ENCODE measurements around the gene CD200R1L. TPM values are rescaled to one million over a fixed set of nuclear protein-coding genes. Genes with fewer than 3 reads are reported as not detected.

Gene CD200R1L
- total RNA-seq, 1 experiment from 2014 or later, result not detected

GRCh38 chr3:112773864-112774263 lies 72.8 kb downstream of the CD200R1L start:
- POLR2A ChIA-PET, result interaction anchor here (0.6 to 2.0 kb wide), 7 partner anchors 13 to 212 kb away, joined by 3 to 9 read pairs (median 6); partner anchors contain the start of genes ATG3 and SLC35A5
- CTCF ChIA-PET, result interaction anchor here (0.6 to 1.4 kb wide), 6 partner anchors 28 to 803 kb away, joined by 3 to 7 read pairs (median 4); no protein-coding TSS in a partner anchor
- no TSS peak for BruUV-seq (replicated peaks)
- H3K4me3 Mint-ChIP-seq (ENCODE audit: unreplicated experiment), result no peak overlapping the region
- no peaks in the 10 kb centered on the region for H3K9me3 Mint-ChIP-seq (ENCODE audit: unreplicated experiment)
- H3K4me1 Mint-ChIP-seq (ENCODE audit: insufficient read depth, unreplicated experiment), result peaks cover 27% of the 10 kb centered on the region
- no peaks in the 10 kb centered on the region for H3K36me3 Mint-ChIP-seq (ENCODE audit: insufficient read depth, unreplicated experiment)
- no peak for TF ChIP-seq CTCF (IDR thresholded peaks at IDR 0.05; ENCODE audit: unreplicated experiment)
- peak; percentile 81 for DNase-seq (ENCODE audit: unreplicated experiment)
- intact Hi-C loops (cut with micrococcal nuclease), result no loop called here
- no peaks in the 10 kb centered on the region for H3K27me3 Mint-ChIP-seq (ENCODE audit: insufficient read depth, unreplicated experiment)
- H3K27ac Mint-ChIP-seq (ENCODE audit: low read depth, unreplicated experiment), result peak overlapping the region; percentile 76

DNA sequence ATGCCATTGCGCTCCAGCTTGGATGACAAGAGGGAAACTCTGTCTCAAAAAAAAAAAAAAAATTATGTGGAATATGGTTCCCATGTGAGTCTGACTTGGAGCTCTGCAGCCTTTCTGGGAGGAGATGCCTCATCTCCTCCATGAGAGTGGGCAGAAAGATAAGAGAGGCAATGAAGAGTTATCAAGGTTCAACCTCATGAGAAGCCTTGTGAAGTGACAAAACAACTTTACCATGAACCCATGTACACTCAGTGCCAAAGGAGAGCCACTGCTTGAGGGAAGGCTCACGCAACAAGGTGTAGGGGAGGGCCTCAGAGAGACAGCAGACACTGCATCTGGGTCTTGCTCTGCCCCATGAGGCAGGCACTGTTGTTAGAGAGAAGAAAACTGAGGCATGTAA lies 75.7 kb downstream of the CD200R1L start:
- H3K4me1 Mint-ChIP-seq (ENCODE audit: insufficient read depth, unreplicated experiment), result peaks cover 12% of the 10 kb centered on the region
- intact Hi-C loops (cut with micrococcal nuclease), result no loop called here
- no peaks in the 10 kb centered on the region for H3K27me3 Mint-ChIP-seq (ENCODE audit: insufficient read depth, unreplicated experiment)
- no peak overlapping the region for H3K4me3 Mint-ChIP-seq (ENCODE audit: unreplicated experiment)
- H3K27ac Mint-ChIP-seq (ENCODE audit: low read depth, unreplicated experiment), result no peak overlapping the region
- ChIA-PET CTCF (interaction anchor here (0.7 to 0.8 kb wide), 2 partner anchors 9 to 615 kb away, joined by 3 to 4 read pairs; no protein-coding TSS in a partner anchor), POLR2A (interaction anchor here (1.5 kb wide), 1 partner anchor 129 kb away, joined by 3 read pairs; no protein-coding TSS in a partner anchor)
- no peak for TF ChIP-seq CTCF (IDR thresholded peaks at IDR 0.05; ENCODE audit: unreplicated experiment)
- H3K36me3 Mint-ChIP-seq (ENCODE audit: insufficient read depth, unreplicated experiment), result no peaks in the 10 kb centered on the region
- no TSS peak for BruUV-seq (replicated peaks)
- no peaks in the 10 kb centered on the region for H3K9me3 Mint-ChIP-seq (ENCODE audit: unreplicated experiment)
- DNase-seq (ENCODE audit: unreplicated experiment), result no peak

GRCh38 chr3:112770032-112770626 lies 76.5 kb downstream of the CD200R1L start:
- no peaks in the 10 kb centered on the region for H3K9me3 Mint-ChIP-seq (ENCODE audit: unreplicated experiment)
- intact Hi-C loops (cut with micrococcal nuclease), result no loop called here
- no peak overlapping the region for H3K4me3 Mint-ChIP-seq (ENCODE audit: unreplicated experiment)
- no peak overlapping the region for H3K27ac Mint-ChIP-seq (ENCODE audit: low read depth, unreplicated experiment)
- peaks cover 12% of the 10 kb centered on the region for H3K4me1 Mint-ChIP-seq (ENCODE audit: insufficient read depth, unreplicated experiment)
- no peaks in the 10 kb centered on the region for H3K27me3 Mint-ChIP-seq (ENCODE audit: insufficient read depth, unreplicated experiment)
- no TSS peak for BruUV-seq (replicated peaks)
- H3K36me3 Mint-ChIP-seq (ENCODE audit: insufficient read depth, unreplicated experiment), result no peaks in the 10 kb centered on the region
- ChIA-PET POLR2A (interaction anchor here (1.5 kb wide), 1 partner anchor 128 kb away, joined by 3 read pairs; no protein-coding TSS in a partner anchor), CTCF (interaction anchor here (0.7 to 1.3 kb wide), 4 partner anchors 9 to 614 kb away, joined by 3 to 6 read pairs (median 4); no protein-coding TSS in a partner anchor)
- no peak for TF ChIP-seq CTCF (IDR thresholded peaks at IDR 0.05; ENCODE audit: unreplicated experiment)
- DNase-seq (ENCODE audit: unreplicated experiment), result peak; percentile 48

- CTCF ChIA-PET, result interaction anchor here (0.7 to 1.3 kb wide), 3 partner anchors 10 to 35 kb away, joined by 3 to 6 read pairs (median 4); no protein-coding TSS in a partner anchor
- no peak overlapping the region for H3K4me3 Mint-ChIP-seq (ENCODE audit: unreplicated experiment)
- H3K36me3 Mint-ChIP-seq (ENCODE audit: insufficient read depth, unreplicated experiment), result no peaks in the 10 kb centered on the region
- H3K27me3 Mint-ChIP-seq (ENCODE audit: insufficient read depth, unreplicated experiment), result no peaks in the 10 kb centered on the region
- BruUV-seq (replicated peaks), result no TSS peak
- POLR2A ChIA-PET, result interaction anchor here (1.5 kb wide), 1 partner anchor 128 kb away, joined by 3 read pairs; no protein-coding TSS in a partner anchor
- no peak overlapping the region for H3K27ac Mint-ChIP-seq (ENCODE audit: low read depth, unreplicated experiment)
- intact Hi-C loops (cut with micrococcal nuclease), result no loop called here
- DNase-seq (ENCODE audit: unreplicated experiment), result no peak
- no peak for TF ChIP-seq CTCF (IDR thresholded peaks at IDR 0.05; ENCODE audit: unreplicated experiment)
- peaks cover 8% of the 10 kb centered on the region for H3K4me1 Mint-ChIP-seq (ENCODE audit: insufficient read depth, unreplicated experiment)
- no peaks in the 10 kb centered on the region for H3K9me3 Mint-ChIP-seq (ENCODE audit: unreplicated experiment)
Measured at GRCh38 chr3:112769286-112769978, 77.2 kb downstream of the CD200R1L start.

Data from MCF 10A (cell line).